ENCODE results near the gene EML1.

EML1 gene

DNA sequence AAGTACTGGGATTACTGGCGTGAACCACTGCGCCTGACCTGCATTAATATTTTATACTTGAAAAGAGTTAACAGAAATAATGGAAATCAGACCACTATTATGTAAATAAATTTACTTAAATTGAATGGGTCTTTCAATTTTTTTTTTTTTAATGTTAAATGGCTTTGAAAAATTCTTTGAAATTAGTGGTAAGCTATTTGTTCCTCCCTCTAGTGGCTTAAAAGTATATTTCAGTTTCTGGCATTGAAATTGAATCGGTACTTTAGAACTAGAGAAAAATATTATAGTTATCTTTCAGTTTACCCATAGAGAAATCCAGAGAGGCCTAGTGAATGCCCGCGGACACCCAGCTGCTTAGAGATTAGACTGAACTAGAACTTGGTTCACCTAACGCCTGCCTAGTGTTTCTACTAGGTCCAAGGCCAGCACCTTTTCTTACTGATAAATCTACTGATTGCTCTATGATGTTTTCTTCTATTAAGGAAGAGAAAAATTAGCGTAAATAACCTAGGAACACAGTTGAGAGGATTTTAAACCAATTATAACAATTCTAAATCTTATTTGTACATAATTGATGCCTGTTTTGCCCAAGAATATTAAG, 106.5 kb downstream of the EML1 start:
- TF ChIP-seq FOXA1 (IDR thresholded peaks at IDR 0.05) (no peak), ELF4 (IDR thresholded peaks at IDR 0.05) (no peak), ARNT (IDR thresholded peaks at IDR 0.05) (no peak), ZNF384 (IDR thresholded peaks at IDR 0.05) (no peak), FOXK2 (IDR thresholded peaks at IDR 0.05) (no peak), NFRKB (IDR thresholded peaks at IDR 0.05) (no peak), SP1 (IDR thresholded peaks at IDR 0.05) (no peak), BHLHE40 (IDR thresholded peaks at IDR 0.05; ENCODE audit: borderline replicate concordance) (no peak), CTBP1 (IDR thresholded peaks at IDR 0.05; ENCODE audit: borderline replicate concordance) (no peak), HDGF (IDR thresholded peaks at IDR 0.05; ENCODE audit: borderline replicate concordance) (no peak), L3MBTL2 (conservative IDR thresholded peaks at IDR 0.05) (no peak), TARDBP (IDR thresholded peaks at IDR 0.05) (no peak)
- DNase-seq (ENCODE audit: extremely low spot score), result no peak
- CTCF ChIA-PET, result interaction anchor here (0.7 to 1.2 kb wide), 5 partner anchors 10 to 224 kb away, joined by 3 to 9 read pairs (median 3); no protein-coding TSS in a partner anchor
- POLR2A ChIA-PET, result no interaction called here

DNA sequence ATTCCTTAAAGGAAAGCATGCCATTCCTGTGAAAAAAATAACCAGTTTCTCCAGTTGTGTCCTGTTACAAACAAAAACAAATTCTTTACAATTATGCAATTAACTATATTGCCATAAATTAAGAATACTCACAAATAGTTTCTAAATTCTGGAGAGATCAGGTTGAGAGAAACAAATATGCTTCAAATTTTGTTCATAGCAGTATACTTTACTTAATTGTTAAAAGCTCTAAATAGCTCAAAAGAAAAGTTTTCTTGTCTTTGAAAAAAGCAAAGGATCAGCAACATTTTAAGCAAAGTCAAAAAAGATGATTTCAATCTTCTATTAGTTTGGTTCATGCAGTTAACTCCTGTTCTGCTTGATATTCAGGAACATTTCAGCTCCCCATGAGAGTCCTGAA, 109.7 kb downstream of the EML1 start:
- ChIA-PET POLR2A (no interaction called here), CTCF (no interaction called here)
- no peak for DNase-seq (ENCODE audit: extremely low spot score)
- TF ChIP-seq ZNF384 (IDR thresholded peaks at IDR 0.05) (no peak), BHLHE40 (IDR thresholded peaks at IDR 0.05; ENCODE audit: borderline replicate concordance) (no peak), FOXA1 (IDR thresholded peaks at IDR 0.05) (no peak), ELF4 (IDR thresholded peaks at IDR 0.05) (no peak), SP1 (IDR thresholded peaks at IDR 0.05) (no peak), FOXK2 (IDR thresholded peaks at IDR 0.05) (no peak), CTBP1 (IDR thresholded peaks at IDR 0.05; ENCODE audit: borderline replicate concordance) (no peak), SUZ12 (IDR thresholded peaks at IDR 0.05) (no peak), ARNT (IDR thresholded peaks at IDR 0.05) (no peak), FOXM1 (IDR thresholded peaks at IDR 0.05; ENCODE audit: borderline replicate concordance) (no peak), NFRKB (IDR thresholded peaks at IDR 0.05) (no peak), HDGF (IDR thresholded peaks at IDR 0.05; ENCODE audit: borderline replicate concordance) (no peak), LEF1 (IDR thresholded peaks at IDR 0.05; ENCODE audit: borderline replicate concordance) (no peak), L3MBTL2 (conservative IDR thresholded peaks at IDR 0.05) (no peak), TARDBP (IDR thresholded peaks at IDR 0.05) (no peak)
- TF ChIP-seq, protein P1, sequence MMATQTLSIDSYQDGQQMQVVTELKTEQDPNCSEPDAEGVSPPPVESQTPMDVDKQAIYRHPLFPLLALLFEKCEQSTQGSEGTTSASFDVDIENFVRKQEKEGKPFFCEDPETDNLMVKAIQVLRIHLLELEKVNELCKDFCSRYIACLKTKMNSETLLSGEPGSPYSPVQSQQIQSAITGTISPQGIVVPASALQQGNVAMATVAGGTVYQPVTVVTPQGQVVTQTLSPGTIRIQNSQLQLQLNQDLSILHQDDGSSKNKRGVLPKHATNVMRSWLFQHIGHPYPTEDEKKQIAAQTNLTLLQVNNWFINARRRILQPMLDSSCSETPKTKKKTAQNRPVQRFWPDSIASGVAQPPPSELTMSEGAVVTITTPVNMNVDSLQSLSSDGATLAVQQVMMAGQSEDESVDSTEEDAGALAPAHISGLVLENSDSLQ (IDR thresholded peaks at IDR 0.05), result no peak

DNA sequence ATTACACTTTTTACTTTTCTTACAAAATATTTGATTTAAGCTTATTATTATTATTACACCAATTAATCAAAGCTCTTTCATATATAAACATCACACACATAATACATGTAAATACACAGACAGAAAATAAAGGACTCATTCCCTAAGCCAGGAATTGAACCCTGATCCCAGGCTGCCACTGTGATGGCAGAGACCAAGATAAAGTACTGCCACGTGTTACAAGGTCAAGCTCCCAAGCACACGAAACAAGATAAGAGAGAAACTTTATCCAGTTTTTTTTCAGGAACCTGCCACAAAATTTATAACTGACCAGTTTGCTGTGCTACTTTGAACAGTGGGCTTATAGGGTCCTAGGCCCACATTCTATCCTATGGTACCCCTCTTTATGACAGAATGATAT, 111.3 kb downstream of the EML1 start:
- CTCF ChIA-PET, result no interaction called here
- POLR2A ChIA-PET, result no interaction called here

DNA sequence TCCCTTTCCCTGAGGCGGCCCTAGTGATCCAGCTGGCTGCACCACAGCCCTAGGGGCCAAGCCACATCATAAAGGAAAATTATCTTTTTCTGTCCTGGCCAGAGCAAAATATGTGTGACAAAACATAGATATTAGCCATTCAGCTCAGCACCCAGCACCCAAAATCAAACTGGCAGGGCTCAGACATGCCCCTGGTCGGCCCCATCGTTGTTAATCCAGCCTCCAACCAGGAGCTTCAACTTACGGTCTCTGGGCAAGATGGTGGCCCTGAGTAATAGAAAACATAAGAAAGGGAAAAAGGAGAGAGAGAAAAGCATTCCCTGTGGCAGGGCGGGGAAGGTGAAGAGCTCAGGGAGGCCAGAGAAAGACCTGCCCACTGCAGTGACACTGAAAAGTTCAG, 111.9 kb downstream of the EML1 start:
- POLR2A ChIA-PET, result no interaction called here
- DNase-seq (ENCODE audit: extremely low spot score), result no peak
- CTCF ChIA-PET, result no interaction called here
- TF ChIP-seq HDGF (IDR thresholded peaks at IDR 0.05; ENCODE audit: borderline replicate concordance) (no peak), LEF1 (IDR thresholded peaks at IDR 0.05; ENCODE audit: borderline replicate concordance) (no peak), NFRKB (IDR thresholded peaks at IDR 0.05) (no peak), SP1 (IDR thresholded peaks at IDR 0.05) (no peak), TARDBP (IDR thresholded peaks at IDR 0.05) (no peak), ELF4 (IDR thresholded peaks at IDR 0.05) (no peak), FOXK2 (IDR thresholded peaks at IDR 0.05) (no peak), ZNF384 (IDR thresholded peaks at IDR 0.05) (no peak), L3MBTL2 (conservative IDR thresholded peaks at IDR 0.05) (no peak), SUZ12 (IDR thresholded peaks at IDR 0.05) (no peak), ARNT (IDR thresholded peaks at IDR 0.05) (no peak), FOXA1 (IDR thresholded peaks at IDR 0.05) (no peak), CTBP1 (IDR thresholded peaks at IDR 0.05; ENCODE audit: borderline replicate concordance) (no peak), FOXM1 (IDR thresholded peaks at IDR 0.05; ENCODE audit: borderline replicate concordance) (no peak), BHLHE40 (IDR thresholded peaks at IDR 0.05; ENCODE audit: borderline replicate concordance) (no peak)
- TF ChIP-seq, protein P1 (IDR thresholded peaks at IDR 0.05), result no peak

More for the DNA sequence above, 111.3 kb downstream of the EML1 start:
- TF ChIP-seq ELF4 (IDR thresholded peaks at IDR 0.05) (no peak), FOXA1 (IDR thresholded peaks at IDR 0.05) (no peak), L3MBTL2 (conservative IDR thresholded peaks at IDR 0.05) (no peak), LEF1 (IDR thresholded peaks at IDR 0.05; ENCODE audit: borderline replicate concordance) (no peak), FOXK2 (IDR thresholded peaks at IDR 0.05) (no peak), NFRKB (IDR thresholded peaks at IDR 0.05) (no peak), HDGF (IDR thresholded peaks at IDR 0.05; ENCODE audit: borderline replicate concordance) (no peak), BHLHE40 (IDR thresholded peaks at IDR 0.05; ENCODE audit: borderline replicate concordance) (no peak), ARNT (IDR thresholded peaks at IDR 0.05) (no peak), ZNF384 (IDR thresholded peaks at IDR 0.05) (no peak), SP1 (IDR thresholded peaks at IDR 0.05) (no peak), FOXM1 (IDR thresholded peaks at IDR 0.05; ENCODE audit: borderline replicate concordance) (no peak), SUZ12 (IDR thresholded peaks at IDR 0.05) (no peak), TARDBP (IDR thresholded peaks at IDR 0.05) (no peak), CTBP1 (IDR thresholded peaks at IDR 0.05; ENCODE audit: borderline replicate concordance) (no peak)
- TF ChIP-seq, protein P1 (IDR thresholded peaks at IDR 0.05), result no peak
- no peak for DNase-seq (ENCODE audit: extremely low spot score)

DNA sequence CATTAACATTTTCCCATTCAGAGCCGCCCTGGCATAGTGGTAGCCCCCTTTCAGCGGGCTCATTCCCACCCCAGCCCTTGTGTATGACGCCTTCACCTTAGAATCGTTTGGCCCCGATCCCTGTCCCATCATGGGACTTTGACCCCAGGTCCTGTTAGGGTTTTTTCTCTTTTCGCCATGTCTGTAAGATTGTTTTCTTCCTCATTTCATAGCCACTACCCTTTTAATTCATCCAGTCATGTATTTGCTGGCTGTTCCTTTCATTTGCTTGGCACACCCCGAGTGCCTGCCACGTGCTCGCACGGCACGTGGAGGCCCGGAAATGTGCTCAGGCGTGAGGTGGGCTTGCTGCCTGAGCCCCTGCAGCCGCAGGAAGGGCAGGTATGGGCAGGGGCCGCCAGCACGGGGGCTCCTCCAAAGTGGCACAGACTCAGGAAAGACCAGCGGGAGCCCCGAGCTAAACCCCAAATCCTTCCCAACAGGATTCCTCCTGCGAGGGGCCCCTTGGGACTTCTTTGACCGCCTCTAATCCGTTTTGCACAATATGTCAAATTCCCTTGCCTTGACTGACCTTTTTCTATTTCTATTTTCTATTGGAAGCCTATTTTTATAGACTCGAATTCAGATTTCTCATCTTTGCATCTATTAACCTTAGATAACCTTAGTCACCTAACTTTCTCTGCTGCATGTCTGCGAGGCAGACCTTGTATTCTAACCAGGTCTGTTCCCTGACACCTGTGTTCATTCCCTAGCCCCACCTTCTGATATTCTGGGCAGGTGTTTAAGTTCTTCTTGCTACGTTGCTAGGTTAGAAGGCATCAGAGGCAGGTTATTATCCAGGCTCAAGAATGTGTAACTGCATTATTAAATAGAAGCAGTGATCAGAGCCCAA, 114.8 kb downstream of the EML1 start:
- CTCF ChIA-PET, result no interaction called here
- DNase-seq (ENCODE audit: extremely low spot score), result no peak
- POLR2A ChIA-PET, result no interaction called here
- TF ChIP-seq ARNT (IDR thresholded peaks at IDR 0.05) (no peak), NFRKB (IDR thresholded peaks at IDR 0.05) (no peak), L3MBTL2 (conservative IDR thresholded peaks at IDR 0.05) (no peak), ZNF384 (IDR thresholded peaks at IDR 0.05) (no peak), LEF1 (IDR thresholded peaks at IDR 0.05; ENCODE audit: borderline replicate concordance) (no peak), HDGF (IDR thresholded peaks at IDR 0.05; ENCODE audit: borderline replicate concordance) (no peak), ELF4 (IDR thresholded peaks at IDR 0.05) (no peak), FOXK2 (IDR thresholded peaks at IDR 0.05) (no peak)
- TF ChIP-seq, protein P1 (IDR thresholded peaks at IDR 0.05), result no peak

Data from HEK293T (cell line).